ENCODE measurements around the gene OVCH2.
A peak's percentile ranks its signal among the peaks of the same experiment; 100 is the strongest.
"Not testable (repeated sequence)": the region's sequence is repeated elsewhere in the genome, so short reads cannot be mapped to it uniquely, and the experiment has no call there.

OVCH2 gene

DNA sequence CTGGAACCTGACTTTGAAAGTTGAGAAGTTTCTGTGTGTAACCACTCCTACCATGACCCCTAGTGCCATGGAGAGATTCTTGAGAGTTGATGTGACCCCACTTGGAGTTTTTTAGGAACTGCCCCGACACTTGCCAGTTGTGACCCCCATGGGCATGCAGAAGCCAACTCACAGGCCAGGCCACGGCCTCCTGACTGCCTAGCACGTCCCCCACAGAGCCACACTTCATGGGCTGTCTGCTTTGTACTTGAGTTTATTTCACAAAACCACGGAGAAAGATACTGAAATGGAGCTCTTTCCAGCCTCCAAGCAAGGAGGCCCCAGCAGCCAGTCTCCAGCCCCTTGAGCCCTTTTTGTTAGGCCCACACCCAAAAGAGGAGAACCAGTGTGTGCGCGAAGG, 41.4 kb downstream of the OVCH2 start:
- TF ChIP-seq, protein P1, sequence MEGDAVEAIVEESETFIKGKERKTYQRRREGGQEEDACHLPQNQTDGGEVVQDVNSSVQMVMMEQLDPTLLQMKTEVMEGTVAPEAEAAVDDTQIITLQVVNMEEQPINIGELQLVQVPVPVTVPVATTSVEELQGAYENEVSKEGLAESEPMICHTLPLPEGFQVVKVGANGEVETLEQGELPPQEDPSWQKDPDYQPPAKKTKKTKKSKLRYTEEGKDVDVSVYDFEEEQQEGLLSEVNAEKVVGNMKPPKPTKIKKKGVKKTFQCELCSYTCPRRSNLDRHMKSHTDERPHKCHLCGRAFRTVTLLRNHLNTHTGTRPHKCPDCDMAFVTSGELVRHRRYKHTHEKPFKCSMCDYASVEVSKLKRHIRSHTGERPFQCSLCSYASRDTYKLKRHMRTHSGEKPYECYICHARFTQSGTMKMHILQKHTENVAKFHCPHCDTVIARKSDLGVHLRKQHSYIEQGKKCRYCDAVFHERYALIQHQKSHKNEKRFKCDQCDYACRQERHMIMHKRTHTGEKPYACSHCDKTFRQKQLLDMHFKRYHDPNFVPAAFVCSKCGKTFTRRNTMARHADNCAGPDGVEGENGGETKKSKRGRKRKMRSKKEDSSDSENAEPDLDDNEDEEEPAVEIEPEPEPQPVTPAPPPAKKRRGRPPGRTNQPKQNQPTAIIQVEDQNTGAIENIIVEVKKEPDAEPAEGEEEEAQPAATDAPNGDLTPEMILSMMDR (conservative IDR thresholded peaks at IDR 0.05) = no peak

DNA sequence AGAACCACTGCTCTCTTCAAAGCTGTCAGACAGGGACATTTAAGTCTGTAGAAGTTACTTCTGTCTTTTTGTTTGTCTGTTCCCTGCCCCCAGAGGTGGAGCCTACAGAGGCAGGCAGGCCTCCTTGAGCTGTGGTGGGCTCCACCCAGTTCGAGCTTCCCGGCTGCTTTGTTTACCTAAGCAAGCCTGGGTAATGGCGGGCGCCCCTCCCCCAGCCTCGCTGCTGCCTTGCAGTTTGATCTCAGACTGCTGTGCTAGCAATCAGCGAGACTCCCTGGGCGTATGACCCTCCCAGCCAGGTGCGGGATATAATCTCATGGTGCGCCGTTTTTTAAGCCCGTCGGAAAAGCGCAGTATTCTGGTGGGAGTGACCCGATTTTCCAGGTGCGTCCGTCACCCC, 42.7 kb downstream of the OVCH2 start:
- H3K27ac ChIP-seq = not testable (repeated sequence)

More for the DNA sequence above, 41.4 kb downstream of the OVCH2 start:
- H3K27ac ChIP-seq = peak overlapping the region; percentile 48

DNA sequence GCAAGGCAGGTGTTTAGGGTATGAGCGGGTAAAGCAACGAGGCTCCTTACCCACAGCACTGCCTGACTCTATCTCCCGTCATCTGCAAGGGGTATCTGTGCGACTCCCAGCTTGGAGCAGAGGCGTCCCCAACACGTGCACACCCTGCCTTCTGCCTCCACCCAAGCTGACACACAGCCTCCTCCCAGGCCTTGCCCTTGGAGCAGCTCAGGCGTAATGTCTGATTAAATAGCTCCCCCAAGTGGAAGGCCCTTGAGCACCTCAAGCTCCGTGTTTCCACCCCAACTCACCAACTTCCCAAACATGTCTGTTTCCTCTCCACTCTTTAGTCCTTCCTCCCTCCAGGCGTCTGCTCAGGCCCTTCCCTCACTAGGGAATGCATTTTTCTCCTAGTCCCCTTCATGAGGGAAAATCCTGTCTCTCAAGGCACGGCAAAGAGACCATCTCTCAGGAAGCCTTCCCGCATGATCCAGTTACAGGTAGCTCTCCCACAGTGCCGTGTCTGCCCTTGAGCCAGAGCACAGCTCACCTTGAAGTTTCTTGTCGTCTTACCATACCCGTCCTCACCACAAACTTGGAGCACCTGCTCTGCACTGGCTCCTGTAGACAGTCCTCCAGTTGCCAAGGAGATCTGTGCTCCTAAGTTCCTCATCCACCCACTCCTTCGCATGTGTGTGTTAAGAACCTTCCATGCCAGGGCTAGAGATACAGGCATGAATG, 48.8 kb downstream of the OVCH2 start:
- TF ChIP-seq, protein P1 (conservative IDR thresholded peaks at IDR 0.05) = peak; percentile 61
- peak overlapping the region; percentile 68; the same call in 1 of the 2 replicates for H3K27ac ChIP-seq

DNA sequence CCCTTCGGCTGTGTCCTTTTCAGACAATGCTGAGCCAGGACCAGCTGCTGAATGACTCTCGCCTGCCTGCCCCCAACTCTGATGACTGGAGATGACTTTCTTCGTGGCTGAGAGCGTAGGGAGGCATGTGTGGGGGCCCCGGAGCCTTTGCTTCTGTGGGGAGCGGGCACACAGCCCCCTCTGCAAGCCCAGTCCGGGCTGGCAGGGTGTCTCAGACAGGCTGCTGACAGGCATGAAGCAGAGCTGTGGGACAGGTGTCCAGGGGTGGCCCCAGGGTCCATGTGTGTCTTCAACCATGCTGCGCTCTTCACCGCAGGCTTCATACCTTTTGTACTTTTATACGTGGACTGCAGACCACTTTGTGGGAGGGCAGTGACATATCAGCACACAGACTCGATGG, 49.6 kb downstream of the OVCH2 start:
- H3K27ac ChIP-seq = peak overlapping the region; percentile 68
- TF ChIP-seq, protein P1 (conservative IDR thresholded peaks at IDR 0.05) = no peak

DNA sequence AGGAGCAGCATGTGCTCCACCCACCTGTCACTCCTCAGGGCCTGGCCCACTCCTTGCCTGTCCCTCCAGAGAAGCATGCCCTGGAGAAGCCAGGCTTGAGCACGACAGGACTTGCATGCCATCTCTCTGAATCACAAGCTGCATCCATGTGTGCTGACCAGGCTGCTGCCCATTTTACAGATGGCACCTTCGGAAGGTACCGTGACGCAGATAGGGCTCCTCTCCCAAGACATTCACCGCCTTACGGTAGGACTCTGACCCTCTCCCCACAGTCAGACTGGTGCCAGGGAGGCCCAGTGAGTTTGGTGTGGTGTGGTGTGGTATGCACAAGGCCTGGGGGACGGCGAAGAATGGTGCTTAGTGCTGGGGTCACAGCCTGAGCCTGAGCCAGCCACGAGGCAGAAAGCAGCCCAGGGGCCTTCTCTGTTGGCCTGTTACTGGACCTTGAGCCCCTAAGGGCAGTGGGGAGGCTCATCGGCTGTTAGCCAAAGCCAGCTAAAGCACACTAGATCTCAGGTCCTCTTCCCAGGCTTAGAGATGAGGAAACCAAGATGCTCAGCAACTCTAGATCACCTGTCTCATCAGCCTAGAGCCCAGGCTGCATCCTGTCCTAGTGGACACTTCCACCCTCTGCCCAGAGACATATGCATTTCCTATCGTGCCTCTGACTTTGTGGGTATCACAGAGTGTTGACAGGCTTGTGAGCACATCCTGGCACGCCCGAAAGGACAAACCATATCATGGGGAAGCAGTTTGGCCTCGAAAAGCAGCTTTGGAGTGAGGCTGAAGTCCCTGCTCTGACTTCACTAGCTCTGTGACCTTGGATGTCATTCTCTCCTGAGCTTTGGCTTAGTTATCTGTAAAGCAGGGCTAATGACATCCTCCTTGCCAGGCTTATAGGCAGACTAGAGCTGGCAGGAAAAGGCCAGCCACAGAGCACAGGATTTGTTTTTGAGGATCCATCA, 50.7 kb downstream of the OVCH2 start:
- TF ChIP-seq, protein P1 (conservative IDR thresholded peaks at IDR 0.05) = no peak
- H3K27ac ChIP-seq = peak overlapping the region; percentile 68

DNA sequence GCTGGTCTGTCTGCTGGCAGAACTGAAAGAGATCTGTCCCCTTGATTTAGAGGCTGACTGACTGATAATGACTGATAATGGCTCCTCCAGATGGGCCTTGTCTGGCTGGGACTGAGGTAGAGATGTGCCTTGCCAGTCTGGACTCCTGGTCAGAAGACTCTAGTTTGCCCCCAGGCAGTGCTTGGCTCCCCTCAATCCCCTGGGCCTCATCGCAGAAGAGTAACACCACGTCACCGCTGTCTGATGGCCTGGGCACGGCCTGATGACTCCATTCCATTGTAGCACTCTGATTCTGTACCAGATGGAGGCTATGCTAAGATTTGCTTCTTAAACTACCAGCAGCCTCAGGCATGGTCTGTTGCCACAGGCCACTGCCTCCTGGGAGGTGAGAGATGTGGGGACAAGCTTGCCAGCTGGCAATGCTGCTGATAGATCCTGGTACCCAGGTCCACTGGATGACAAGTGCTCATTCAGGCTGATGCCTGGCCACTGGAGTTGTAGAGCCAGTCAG, 52.0 kb downstream of the OVCH2 start:
- TF ChIP-seq, protein P1 (conservative IDR thresholded peaks at IDR 0.05) = no peak
- peak overlapping the region; percentile 68 for H3K27ac ChIP-seq

DNA sequence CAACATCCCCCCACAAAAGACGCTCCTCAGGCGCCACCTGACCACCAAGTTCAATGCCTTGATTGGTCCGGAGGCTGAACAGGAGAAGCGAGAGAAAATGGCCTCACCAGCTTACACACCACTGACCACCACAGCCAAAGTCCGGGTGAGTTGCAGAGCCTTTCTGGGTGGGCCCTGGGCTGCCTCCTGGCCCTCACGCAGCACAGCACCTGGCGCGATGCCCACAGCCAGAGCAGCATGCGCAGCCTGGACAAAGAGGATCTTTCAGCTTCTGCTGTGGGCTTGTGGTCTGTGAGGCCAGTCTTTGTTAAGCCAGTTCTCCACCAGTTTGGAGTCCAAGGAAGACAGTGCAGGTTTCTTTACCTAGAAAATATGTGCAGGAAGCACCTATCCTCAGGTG, 54.6 kb downstream of the OVCH2 start:
- peak overlapping the region; percentile 68 for H3K27ac ChIP-seq
- TF ChIP-seq, protein P1 (conservative IDR thresholded peaks at IDR 0.05) = no peak

Data from VCaP (cell line).